HFF-Myc (cell line): ENCODE measurements around the gene CNTN5.

ENCODE experiments used
- DNase-seq: peaks from one replicate; pipeline ENCODE4 v3.0.0-alpha.2; 2011; ENCODE audit warnings: low read depth; ENCODE audit errors: extremely low read depth
- H3K4me3 ChIP-seq: replicated peaks from 2 replicates; pipeline ENCODE4 v1.5.1; 2011; ENCODE audit warnings: low read depth, mild to moderate bottlenecking, control low read depth, low read length
- CTCF ChIP-seq: IDR thresholded peaks from 2 replicates; pipeline ENCODE4 v1.5.1; 2012; ENCODE audit warnings: mild to moderate bottlenecking, low read depth, low read length, control low read depth; ENCODE audit errors: missing control alignments

CNTN5 gene

GRCh38 chr11:100163471-100163870, 1142.7 kb downstream of the CNTN5 start:
- DNase-seq = no peak
- no peak overlapping the region for H3K4me3 ChIP-seq
- no peak for TF ChIP-seq CTCF

GRCh38 chr11:100174881-100175280, 1154.1 kb downstream of the CNTN5 start:
- TF ChIP-seq CTCF = no peak
- DNase-seq = no peak
- H3K4me3 ChIP-seq = no peak overlapping the region

- H3K4me3 ChIP-seq = no peak overlapping the region
- DNase-seq = no peak
- TF ChIP-seq CTCF = no peak
Measured at GRCh38 chr11:100176456-100176855, 1155.7 kb downstream of the CNTN5 start.

- H3K4me3 ChIP-seq = no peak overlapping the region
- TF ChIP-seq CTCF = no peak
- no peak for DNase-seq
Measured at GRCh38 chr11:100177651-100178050, 1156.9 kb downstream of the CNTN5 start.

GRCh38 chr11:100182350-100182749, 1161.6 kb downstream of the CNTN5 start:
- no peak for DNase-seq
- no peak for TF ChIP-seq CTCF
- H3K4me3 ChIP-seq = no peak overlapping the region

- no peak overlapping the region for H3K4me3 ChIP-seq
- no peak for TF ChIP-seq CTCF
- no peak for DNase-seq
Measured at GRCh38 chr11:100182927-100183326, 1162.2 kb downstream of the CNTN5 start.

GRCh38 chr11:100185588-100185987, 1164.8 kb downstream of the CNTN5 start:
- no peak for TF ChIP-seq CTCF

More at GRCh38 chr11:100185588-100185987, 1164.8 kb downstream of the CNTN5 start:
- DNase-seq = no peak
- no peak overlapping the region for H3K4me3 ChIP-seq
